GM19240 (cell line): ENCODE data around the gene FAM53A.

Experiments
- DNase-seq: peaks from one replicate; pipeline ENCODE4 v3.0.0; 2011; ENCODE audit warnings: low spot score; ENCODE audit not compliant: insufficient read length

Gene FAM53A, protein sequence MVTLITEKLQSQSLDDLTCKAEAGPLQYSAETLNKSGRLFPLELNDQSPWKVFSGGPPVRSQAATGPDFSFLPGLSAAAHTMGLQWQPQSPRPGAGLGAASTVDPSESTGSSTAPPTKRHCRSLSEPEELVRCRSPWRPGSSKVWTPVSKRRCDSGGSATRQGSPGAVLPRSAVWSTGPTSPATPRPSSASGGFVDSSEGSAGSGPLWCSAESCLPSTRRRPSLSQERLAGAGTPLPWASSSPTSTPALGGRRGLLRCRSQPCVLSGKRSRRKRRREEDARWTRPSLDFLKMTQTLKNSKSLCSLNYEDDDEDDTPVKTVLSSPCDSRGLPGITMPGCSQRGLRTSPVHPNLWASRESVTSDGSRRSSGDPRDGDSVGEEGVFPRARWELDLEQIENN

DNA sequence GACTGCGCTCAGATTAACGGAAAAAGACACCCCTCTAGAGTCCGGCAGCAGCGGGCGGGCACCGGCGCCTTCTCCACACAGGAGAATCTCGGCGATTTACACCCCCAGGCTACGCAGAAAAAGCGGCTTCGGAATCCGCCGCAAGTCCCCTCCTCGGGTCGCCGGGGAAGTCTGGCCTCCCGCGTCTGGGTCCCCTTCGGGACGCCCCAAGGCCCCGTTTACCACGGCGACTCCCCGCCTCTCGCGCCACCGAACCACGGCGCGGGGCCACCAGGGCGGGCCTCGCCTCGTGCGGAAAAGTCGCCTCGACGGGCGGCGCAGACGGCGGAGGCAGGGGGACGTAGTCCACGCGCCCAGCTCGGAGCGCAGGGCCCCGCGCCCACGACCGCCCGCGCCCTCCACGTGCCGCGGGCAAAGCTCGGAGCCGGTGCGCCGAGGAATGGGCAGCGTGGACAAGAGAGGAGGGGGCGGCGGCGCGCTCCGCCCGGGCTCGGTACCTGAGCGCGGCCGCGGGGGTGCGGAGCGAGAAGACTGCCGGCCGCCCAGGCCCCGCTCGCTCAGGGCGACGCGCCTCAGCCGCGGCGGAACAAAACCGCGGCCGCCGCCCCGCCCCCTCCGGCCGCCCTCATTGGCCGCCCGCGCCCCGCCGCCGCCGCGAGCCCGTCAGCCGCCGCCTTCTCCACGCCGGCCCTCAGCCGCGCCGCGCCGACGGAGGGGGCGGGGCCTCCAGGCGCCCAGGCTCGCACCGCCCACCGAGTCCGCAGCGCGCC is at the start of gene FAM53A:
Gene FAM53A, minus strand, starts transcription at position 578 of the 770 bp plus-strand sequence. CDS start 15,572 bp downstream, outside the sequence.
- peak; percentile 76 for DNase-seq

DNA sequence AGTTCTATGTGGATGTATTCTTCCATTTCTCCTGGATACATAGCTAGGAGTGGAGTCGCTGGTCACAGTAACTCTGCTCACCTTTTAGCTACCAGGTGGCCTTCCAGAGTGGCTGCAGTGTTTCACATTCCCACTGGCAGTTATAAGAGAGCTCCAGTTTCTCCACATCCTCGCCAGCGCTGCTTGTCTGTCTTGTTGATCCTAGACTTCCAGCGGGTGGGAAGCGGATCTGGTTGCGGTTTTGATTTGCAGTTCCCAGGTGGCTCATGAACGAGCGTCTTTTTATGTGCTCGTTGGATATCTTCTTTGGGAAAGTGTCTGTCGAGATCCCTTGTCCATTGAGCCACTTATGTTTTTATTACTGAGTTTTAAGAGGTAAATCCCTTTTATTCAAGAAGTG is 48.8 kb upstream of the FAM53A start:
- no peak for DNase-seq

DNA sequence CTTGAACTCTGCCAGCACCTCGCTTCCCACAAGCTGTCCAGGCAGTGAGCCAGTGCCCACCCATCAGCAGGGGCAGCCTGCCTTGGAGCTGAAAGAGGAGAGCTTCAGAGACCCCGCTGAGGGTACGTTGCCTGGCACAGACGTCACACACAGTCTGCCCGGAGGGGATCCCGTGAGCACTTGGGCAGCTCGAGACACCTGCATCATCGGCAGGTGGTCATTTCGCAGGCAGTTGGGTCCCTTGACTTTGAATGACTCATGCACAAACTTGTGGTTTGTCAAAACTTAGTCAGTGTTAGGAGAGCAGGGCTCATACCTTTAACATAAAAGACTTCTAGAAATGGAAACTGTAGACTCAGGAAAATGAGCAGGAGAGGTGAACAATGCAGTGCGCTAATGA is 47.1 kb upstream of the FAM53A start:
- no peak for DNase-seq

DNA sequence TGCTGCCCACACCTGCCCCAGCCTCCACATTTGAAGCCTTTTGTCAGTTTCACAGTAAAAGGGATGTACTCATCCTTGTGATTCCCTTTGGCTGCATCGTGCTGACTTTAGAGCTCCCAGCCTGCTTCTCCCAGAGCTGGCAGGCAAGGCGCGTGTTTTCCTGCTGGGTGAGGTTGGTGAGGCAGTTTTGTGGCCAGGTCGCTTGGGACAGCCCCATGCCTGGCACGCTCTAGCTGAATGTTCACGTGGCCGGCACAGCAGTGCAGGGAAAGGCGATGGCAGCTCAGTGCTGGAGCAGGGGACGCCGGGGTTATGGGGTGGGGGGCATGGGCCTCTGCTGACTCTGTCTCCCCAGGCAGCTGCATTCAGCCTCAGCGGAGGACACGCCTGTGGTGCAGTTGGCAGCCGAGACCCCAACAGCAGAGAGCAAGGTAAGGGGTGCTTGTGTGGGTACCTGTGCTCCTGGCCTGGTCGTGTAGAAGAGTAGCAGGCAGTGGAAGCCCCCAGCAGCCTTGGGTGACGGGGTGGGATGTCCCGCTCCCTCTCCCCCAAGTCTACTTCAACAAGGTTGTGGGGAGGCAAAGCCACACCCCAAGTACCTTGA is 46.5 kb upstream of the FAM53A start:
- no peak for DNase-seq

DNA sequence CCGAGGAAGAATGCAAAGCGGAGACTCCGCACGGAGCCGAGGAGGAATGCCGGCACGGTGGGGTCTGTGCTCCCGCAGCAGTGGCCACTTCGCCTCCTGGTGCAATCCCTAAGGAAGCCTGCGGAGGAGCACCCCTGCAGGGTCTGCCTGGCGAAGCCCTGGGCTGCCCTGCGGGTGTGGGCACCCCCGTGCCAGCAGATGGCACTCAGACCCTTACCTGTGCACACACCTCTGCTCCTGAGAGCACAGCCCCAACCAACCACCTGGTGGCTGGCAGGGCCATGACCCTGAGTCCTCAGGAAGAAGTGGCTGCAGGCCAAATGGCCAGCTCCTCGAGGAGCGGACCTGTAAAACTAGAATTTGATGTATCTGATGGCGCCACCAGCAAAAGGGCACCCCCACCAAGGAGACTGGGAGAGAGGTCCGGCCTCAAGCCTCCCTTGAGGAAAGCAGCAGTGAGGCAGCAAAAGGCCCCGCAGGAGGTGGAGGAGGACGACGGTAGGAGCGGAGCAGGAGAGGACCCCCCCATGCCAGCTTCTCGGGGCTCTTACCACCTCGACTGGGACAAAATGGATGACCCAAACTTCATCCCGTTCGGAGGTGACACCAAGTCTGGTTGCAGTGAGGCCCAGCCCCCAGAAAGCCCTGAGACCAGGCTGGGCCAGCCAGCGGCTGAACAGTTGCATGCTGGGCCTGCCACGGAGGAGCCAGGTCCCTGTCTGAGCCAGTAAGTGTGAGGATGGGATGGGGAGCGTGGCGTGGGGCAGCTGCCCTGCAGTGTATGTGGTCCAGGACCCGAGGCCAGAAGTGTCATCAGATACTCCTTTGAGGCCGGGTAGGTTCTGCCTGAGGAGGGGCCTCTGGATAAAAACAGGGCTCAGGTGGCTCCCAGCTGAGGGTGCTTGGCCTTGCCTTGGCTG is 44.2 kb upstream of the FAM53A start:
- DNase-seq, result no peak

DNA sequence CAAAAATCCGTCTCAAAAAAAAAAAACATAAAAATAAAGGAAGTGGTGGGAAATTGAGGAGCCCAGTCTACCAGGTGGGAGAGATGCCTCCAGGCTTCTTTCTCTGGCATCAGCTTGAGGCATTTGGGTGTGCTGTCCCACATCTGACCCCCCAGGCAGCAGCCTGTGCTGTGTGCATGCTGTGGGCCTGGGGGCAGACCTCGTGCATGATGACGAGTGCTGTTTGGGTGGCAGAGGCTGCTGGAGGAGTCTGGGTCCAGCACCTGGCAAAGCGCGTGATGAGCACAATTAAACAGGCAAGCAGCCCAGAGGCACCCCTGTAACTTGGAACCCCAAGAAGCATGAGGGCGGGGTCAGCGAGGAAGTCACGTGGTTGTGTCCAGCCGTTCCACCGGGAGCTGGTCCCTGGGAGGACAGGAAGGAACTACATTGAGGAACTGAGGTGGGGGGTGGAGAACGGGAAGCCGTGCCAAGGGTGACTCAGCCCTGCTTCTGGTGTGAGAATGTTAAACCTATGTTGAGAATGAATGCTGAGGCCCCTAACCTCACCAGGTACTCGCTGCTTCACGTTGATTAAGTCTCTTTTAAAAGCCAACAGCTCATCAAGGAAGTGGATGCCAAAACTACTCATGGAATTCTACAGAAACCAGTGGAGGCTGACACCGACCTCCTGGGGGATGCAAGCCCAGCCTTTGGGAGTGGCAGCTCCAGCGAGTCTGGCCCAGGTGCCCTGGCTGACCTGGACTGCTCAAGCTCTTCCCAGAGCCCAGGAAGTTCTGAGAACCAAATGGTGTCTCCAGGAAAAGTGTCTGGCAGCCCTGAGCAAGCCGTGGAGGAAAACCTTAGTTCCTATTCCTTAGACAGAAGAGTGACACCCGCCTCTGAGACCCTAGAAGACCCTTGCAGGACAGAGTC is 43.3 kb upstream of the FAM53A start:
- no peak for DNase-seq

DNA sequence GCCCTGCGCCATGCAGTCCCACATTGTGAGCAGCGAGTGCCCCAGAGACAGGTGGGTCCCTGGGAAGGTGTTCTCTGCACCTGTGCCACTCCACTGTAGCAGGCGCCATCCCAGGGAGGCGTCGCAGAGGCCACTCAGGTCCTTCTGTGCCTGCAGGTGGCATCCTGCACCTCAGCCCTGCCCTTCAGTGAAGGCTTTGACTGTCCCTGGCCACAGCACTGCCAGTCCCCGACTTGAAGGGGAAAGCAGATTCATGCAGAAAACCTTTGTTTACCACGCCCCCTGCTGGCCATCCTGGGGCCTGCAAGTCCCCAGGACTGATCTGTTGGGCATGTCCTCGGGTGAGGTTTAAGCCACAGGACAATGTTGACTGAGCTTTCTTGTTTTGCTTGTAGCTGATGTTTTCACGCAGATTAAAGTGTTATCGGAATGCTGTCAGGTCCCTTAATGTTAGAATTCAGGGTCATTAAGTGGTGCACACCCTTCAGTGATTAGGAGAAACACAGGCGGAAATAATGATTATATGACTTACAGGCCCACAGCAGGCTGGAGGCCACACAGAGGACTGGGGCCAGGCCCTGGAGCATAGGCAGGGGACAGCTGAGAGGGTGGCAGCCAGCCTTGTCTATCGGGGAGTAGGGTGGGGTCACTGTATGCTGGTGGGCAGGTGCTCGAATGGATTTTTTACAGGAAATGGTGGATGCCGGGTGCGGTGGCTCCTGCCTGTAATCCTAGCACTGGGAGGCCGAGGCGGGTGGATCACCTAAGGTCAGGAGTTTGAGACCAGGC is 42.2 kb upstream of the FAM53A start:
- DNase-seq, result peak; percentile 72

DNA sequence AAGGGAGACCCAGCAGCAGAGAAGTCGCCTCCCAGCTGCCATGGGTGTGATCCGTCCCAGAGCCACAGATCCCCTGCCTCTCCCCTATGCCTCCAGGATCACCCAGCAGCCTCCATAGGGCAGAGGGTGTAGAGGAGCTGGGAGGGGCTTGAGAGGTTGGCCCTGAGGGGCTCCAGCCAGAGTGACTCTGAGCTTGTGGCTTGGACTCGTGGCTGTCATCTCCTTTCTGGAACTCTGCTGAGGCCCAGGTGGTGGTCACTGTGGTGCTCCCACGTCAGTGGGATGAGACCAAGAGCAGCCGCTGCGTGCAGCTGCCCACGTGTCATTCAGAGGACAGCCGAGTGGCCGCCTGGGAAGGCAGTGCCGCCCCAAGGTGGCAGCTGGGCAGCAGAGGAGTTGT is 41.4 kb upstream of the FAM53A start:
- DNase-seq, result no peak

DNA sequence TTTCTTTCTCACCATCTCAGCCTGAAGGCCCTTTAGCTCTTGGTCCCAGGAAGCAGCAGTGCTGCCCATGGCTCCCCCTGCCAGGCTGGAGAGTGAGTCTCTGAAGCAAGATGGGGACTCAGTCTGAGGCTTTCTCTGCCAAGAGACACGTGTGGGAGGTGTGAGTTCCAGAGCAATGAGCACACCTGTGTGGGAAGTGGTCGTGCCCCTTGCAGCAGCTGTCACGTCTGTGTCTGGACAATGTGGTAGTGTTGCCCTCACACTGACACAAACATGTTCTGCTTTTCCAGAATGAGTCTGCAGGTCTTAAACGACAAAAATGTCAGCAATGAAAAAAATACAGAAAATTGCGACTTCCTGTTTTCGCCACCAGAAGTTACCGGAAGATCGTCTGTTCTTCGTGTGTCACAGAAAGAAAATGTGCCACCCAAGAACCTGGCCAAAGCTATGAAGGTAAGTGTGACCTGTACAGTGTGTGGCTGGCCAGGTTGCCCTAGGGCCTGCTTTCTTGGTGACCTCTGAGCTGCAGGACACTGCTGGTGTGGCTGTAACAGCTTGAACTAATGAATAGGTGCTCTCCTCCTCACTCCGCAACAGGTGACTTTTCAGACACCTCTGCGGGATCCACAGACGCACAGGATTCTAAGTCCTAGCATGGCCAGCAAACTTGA is 39.2 kb upstream of the FAM53A start:
- DNase-seq, result no peak

DNA sequence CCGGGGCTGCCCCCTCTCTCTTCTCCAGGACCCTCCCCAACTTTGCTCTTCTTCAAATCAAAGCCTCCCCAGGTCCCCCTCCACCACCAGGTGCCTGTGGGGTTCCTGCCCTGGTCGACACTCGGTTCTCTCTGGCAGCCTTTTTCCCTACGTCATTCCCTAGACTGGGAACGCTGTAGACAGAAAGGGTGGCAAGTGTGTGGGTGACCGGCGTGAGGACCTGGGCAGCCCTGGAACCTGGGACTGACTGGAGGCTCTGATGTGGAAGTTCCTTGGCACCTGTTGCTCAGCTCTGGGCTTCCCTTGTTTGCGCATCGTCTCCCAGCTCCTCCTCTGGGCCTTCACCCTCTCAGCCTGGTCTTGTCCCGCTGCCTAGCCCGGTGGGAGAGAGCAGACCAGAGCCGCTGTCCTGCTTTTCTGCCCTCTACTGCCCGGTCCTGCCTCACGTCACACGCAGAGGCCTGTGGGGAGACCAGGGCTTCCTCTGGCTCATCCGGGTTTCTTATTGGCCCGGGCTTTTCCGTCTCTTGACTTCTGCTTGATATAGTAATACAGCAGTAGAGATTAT is 38.5 kb upstream of the FAM53A start:
- DNase-seq, result no peak

DNA sequence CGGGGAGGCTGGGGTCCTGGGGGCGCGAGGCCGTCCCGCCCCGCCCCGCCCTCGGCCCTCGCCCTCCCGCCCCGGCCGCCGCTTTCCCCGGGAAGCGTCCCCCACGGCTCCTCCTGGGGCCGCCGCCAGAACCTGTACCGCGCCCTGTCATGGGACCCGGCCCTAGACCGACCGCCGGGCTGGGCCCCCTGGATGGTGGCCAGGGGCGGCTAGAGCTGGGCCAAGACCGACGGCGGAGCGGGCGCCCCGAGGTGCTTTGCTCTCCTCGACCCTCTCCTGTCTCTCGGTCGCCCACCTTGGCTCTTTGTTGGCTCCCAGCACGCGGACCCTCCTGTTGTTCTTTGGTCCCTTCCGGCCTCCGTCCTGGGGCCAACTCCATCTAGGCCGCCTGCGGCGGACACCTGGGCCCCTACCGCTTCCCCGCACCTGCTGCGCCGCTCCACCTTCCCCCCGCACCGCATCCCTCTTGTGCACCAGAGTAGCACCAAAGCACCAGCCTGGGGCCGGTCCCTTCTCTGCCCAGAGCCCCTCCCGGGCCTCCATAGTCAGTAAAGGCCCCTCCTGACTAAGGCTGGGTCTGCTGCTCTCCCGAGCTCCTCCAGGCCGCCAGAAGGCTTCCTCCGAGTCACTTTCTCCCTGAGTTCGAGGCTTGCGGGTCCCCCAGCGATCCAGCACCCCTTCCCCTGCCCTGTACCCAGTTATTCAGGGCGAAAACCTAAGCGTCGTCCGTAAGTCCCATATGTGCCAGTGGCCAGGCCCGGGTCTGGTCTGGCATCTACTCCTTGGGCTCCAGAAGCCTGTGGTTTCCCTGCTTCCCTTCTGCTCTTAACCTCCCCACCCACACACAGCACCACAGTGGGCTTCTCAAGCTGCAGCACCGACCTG is 37.8 kb upstream of the FAM53A start:
- no peak for DNase-seq

DNA sequence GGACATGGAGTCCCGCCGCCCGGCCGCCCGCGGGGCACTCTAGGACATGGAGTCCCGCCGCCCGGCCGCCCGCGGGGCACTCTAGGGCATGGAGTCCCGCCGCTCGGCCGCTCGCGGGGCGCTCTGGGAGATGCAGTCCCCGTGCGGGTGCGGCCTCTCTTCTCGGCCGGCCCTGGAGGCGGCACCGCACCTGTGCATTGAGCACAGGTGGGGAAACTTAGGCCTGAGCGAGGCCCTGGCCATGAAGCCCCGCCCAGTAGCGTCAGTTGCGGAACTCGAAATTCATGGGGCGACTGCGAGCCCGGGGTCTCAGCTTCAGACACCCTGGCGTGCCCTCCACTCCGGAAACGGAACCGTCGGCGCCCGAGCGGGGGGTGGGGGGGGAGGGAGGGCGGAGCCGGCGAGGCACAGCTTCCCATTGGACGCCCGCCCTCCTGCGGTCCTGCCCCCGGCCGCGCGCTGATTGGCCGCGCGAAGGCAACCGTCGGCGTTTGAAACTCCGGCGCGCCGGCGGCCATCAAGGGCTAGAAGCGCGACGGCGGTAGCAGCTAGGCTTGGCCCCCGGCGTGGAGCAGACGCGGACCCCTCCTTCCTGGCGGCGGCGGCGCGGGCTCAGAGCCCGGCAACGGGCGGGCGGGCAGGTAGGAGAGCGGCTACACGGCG is 37.0 kb upstream of the FAM53A start, which contains the start of the genes TACC3 and TMEM129:
Gene TACC3, plus strand, starts transcription at position 519 of the 663 bp plus-strand sequence. CDS start 1,901 bp downstream, outside the sequence.
Gene TMEM129, minus strand, starts transcription at position 321 of the 663 bp plus-strand sequence. CDS start 486 bp downstream, outside the sequence.
- peak; percentile 88 for DNase-seq

DNA sequence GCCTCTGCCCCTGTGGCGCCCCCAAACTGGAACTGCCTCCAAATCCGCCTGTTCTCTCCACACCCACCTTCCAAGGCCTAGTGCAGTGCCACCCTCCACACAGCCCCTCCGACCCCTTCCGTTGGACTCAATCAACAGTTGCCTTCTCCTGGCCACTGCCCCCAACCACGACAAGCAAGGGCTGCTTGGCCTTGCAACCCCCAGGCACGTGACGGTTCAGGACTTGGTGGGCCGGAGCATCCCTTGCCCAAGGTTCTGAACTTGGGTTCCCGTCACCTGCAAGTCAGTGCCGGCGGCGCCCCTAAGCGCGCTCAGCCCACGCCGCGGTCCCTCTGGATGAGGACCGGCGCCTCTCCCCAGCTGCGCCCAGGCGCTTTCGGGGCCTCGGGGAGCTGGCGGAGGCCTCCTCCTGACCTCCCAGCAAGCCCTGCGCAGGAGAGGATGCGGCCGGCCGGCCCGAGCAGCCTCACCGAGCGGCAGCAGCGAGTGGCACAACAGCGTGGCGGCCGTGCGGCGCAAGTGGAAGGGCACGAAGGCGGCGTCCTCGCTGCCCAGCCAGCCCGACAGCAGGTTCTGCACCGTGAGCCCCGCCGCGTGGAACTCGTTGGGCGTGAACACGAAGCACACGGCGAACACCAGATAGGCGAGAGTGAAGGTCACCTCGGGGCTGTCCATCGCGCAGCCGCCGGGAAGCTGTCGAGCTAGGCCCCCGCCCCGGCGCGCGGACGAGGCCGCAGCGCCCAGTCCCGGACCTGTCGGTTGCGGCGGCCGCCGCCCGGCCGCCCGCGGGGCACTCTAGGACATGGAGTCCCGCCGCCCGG is 36.3 kb upstream of the FAM53A start:
- no peak for DNase-seq

DNA sequence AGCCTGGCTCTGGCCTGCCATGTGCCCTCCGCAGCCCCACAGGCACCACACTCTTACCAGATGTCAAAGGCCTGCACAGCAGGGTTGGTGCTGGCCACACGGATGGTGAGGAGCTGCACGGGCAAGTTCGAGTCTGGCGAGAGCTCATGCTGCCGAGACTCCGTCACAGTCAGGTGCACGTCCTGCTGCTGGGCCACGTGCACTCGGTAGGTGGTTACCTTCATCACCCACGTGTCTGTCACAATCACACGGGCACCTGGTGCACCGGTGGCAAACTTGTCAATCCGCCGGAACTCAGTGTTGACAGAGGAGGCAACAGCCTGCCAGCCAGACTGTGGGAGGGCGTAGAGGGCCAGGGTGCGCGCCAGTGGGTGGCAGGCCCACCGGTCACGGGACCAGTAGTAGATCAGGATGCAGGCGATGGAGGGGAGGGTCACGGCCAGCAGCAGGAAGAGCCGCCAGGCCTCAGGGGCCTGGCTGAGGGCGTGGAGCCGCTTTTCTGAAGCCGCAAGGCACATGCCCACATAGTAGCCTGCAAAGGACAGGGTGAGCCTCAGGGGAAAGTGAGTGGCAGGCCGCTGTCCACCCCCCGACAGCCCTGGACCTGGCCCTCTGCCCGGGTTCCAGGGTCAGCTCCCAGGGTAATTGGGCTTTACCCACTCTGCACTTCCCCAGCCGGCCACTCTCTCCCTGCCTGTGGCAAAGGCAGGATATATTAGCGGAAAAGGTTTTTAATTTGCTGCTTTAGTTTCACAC is 34.2 kb upstream of the FAM53A start:
- DNase-seq, result no peak
